Transverse colon (tissue), 4 donors: ENCODE data around the gene C6orf47. TPM values are rescaled to one million over a fixed set of nuclear protein-coding genes. Genes with fewer than 3 reads are reported as not detected.

Source experiments
- DNase-seq: peaks from one replicate; pipeline ENCODE4 v3.0.0-alpha.2; 2019
- H3K27ac ChIP-seq, 4 donors: fragments of 200-600 bp; sonication (generic); 2 replicates each; pipeline ENCODE4 v1.5.1; 2016 to 2018; ENCODE audit warnings: inconsistent platforms in 4 of 4
- H3K27me3 ChIP-seq: fragments of 200-600 bp; sonication (generic); 2 replicates; pipeline ENCODE4 v1.5.1; 2017; ENCODE audit warnings: inconsistent platforms
- H3K36me3 ChIP-seq, 4 donors: fragments of 200-600 bp; sonication (generic); 2 replicates each; pipeline ENCODE4 v1.5.1; 2017 to 2019; ENCODE audit warnings: inconsistent platforms in 4 of 4
- H3K4me1 ChIP-seq, 4 donors: fragments of 200-600 bp; sonication (generic); 2 replicates each; pipeline ENCODE4 v1.5.1; 2017 to 2020; ENCODE audit warnings: inconsistent platforms in 4 of 4
- H3K4me3 ChIP-seq, 4 donors: fragments of 200-600 bp; sonication (generic); 1 replicate in 1 of 4; 2 replicates in 3 of 4; pipeline versions ENCODE4 v1.5.1 to v1.6.1; 2017 to 2019; ENCODE audit warnings: inconsistent platforms in 4 of 4
- H3K9me3 ChIP-seq, 2 donors: fragments of 200-600 bp; sonication (generic); 2 replicates each; pipeline ENCODE4 v1.5.1; 2017 to 2019; ENCODE audit warnings: inconsistent platforms in 2 of 2
- EP300 ChIP-seq: sonication (generic); formaldehyde crosslinking; IDR thresholded peaks from one replicate; pipeline ENCODE4 v1.6.1; 2017; ENCODE audit warnings: antibody characterized with exemption, low read depth
- POLR2A ChIP-seq: fragments of 450-650 bp; IDR thresholded peaks from one replicate; pipeline ENCODE4 v1.6.1; 2016; ENCODE audit warnings: antibody characterized with exemption, mild to moderate bottlenecking, moderate library complexity
- POLR2AphosphoS5 ChIP-seq, 3 donors: sonication (generic); formaldehyde crosslinking; IDR thresholded peaks; one replicate each; pipeline ENCODE4 v1.6.1; 2016; ENCODE audit warnings: antibody characterized with exemption in 3 of 3
- WGBS, 2 donors: methylation state at CpG; one replicate each; pipeline ENCODE4 v1.1.5; 2018; ENCODE audit warnings: low coverage in 1 of 2; 5-methylcytosine and 5-hydroxymethylcytosine counted together
- in situ Hi-C, 4 donors: fragments of 200-750 bp; cut with MboI; loops; one replicate each; pipeline versions ENCODE4 v1.15.0 to v1.15.1; 2017; ENCODE audit warnings: low sequenced_read_pairs in 3 of 4, low pct_ligation_motif_present in 1 of 4, low pct_unique_long_range_greater_than_20kb in 1 of 4
- intact Hi-C: fragments of 100-400 bp; cut with DNase I; formaldehyde crosslinking; loops from one replicate; pipeline ENCODE4 v1.15.1; 2023; ENCODE audit warnings: low total_unique reads
- total RNA-seq, 4 donors: library from RNA; depleted of rRNA; stranded (reverse); fragments of >200 nt; gene quantifications; one replicate each; pipeline ENCODE4 v1.1.0, GENCODE V29; 2016
- TF ChIP-seq, protein P1 (sequence below), 5 experiments: fragments of 200-600 bp in 3 of 5; fragments of 450-650 bp in 2 of 5; sonication (generic) in 3 of 5; IDR thresholded peaks; 1 replicate in 2 of 5; 2 replicates in 3 of 5; pipeline ENCODE4 v1.5.1; 2016 to 2017; ENCODE audit warnings: antibody characterized with exemption in 5 of 5, inconsistent platforms in 3 of 5, mild to moderate bottlenecking in 2 of 5, moderate library complexity in 1 of 5

The C6orf47 gene
- total RNA-seq, 4 donors from 2014 or later, result 18.7 to 45.7 (median 25.2) TPM

- TF ChIP-seq EP300, result no peak
- TF ChIP-seq POLR2AphosphoS5 (IDR thresholded peaks at IDR 0.05), result no peak
- TF ChIP-seq, protein P1, sequence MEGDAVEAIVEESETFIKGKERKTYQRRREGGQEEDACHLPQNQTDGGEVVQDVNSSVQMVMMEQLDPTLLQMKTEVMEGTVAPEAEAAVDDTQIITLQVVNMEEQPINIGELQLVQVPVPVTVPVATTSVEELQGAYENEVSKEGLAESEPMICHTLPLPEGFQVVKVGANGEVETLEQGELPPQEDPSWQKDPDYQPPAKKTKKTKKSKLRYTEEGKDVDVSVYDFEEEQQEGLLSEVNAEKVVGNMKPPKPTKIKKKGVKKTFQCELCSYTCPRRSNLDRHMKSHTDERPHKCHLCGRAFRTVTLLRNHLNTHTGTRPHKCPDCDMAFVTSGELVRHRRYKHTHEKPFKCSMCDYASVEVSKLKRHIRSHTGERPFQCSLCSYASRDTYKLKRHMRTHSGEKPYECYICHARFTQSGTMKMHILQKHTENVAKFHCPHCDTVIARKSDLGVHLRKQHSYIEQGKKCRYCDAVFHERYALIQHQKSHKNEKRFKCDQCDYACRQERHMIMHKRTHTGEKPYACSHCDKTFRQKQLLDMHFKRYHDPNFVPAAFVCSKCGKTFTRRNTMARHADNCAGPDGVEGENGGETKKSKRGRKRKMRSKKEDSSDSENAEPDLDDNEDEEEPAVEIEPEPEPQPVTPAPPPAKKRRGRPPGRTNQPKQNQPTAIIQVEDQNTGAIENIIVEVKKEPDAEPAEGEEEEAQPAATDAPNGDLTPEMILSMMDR (IDR thresholded peaks at IDR 0.05), result no peak
- TF ChIP-seq POLR2A, result no peak
- in situ Hi-C loops (no loop called here), intact Hi-C loops (no loop called here)
- H3K27ac ChIP-seq, result peak overlapping the region; percentile 88 to 95 (median 90)
- no peaks in the 10 kb centered on the region for H3K9me3 ChIP-seq
- peaks cover 0 to 6% (median 0%) of the 10 kb centered on the region in 4 donors for H3K36me3 ChIP-seq
- H3K4me3 ChIP-seq, result peak overlapping the region; percentile 63 to 87 (median 76)
- 89% methylated on average over 11 of the region's 13 CpGs; no CpG with 5 or more reads in 1 of the 2 donors for WGBS, 2 donors
- DNase-seq, result no peak
- H3K27me3 ChIP-seq, result no peaks in the 10 kb centered on the region
- H3K4me1 ChIP-seq, result peaks cover 30 to 72% (median 40%) of the 10 kb centered on the region in 4 donors
These were observed 1.5 kb downstream of the C6orf47 start for GRCh38 chr6:31658983-31659648.

- H3K27ac ChIP-seq, result no peak overlapping the region
- no peak for DNase-seq
- no peaks in the 10 kb centered on the region for H3K27me3 ChIP-seq
- intact Hi-C loops, result no loop called here
- H3K4me1 ChIP-seq, result peaks cover 23 to 70% (median 38%) of the 10 kb centered on the region in 4 donors
- H3K4me3 ChIP-seq, result peak overlapping the region in 1 of 4 donors; percentile 14
- no peaks in the 10 kb centered on the region for H3K9me3 ChIP-seq
- peaks cover 0 to 6% (median 0%) of the 10 kb centered on the region in 4 donors for H3K36me3 ChIP-seq
- WGBS, 2 donors, result 45 to 81% methylated on average over 2 to 4 of the region's 4 CpGs
- in situ Hi-C loops, result no loop called here
- TF ChIP-seq POLR2A (no peak), POLR2AphosphoS5 (IDR thresholded peaks at IDR 0.05) (no peak), EP300 (no peak)
These were observed 2.4 kb downstream of the C6orf47 start for GRCh38 chr6:31658158-31658688.

DNA sequence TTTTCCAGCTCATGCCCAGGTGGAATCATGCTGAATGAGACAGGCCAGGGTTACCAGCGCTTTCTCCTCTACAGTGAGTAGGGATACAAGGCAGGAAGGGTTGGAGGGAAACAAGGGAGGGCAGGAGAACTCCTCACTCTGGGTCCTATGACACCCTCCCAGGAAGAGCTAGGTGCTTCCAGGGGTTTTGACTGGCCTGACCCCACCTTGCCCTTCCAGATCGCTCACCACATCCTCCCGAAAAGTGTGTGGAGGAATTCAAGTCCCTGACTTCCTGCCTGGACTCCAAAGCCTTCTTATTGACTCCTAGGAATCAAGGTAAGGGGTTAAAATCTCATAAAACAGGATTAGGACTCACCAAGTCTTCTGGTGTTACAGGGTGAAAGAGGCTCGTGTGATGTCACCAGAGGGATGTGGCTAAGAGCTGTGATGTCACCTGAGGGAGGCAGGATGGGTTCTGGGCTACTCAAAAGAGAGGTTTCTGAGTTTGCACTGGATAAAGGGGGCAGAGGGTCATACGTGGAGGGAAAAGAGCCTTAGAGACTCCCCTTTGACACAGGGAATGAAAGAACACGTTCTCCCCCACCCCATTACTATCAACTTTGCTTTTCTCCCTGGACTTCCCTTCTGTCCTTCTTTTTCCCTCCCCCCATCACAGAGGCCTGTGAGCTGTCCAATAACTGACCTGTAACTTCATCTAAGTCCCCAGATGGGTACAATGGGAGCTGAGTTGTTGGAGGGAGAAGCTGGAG, 3.0 kb downstream of the C6orf47 start:
- no peak for DNase-seq
- H3K36me3 ChIP-seq, result peaks cover 0 to 5% (median 0%) of the 10 kb centered on the region in 4 donors
- H3K4me3 ChIP-seq, result no peak overlapping the region
- TF ChIP-seq, protein P1 (IDR thresholded peaks at IDR 0.05), result no peak
- TF ChIP-seq POLR2A (no peak), EP300 (no peak), POLR2AphosphoS5 (IDR thresholded peaks at IDR 0.05) (no peak)
- H3K9me3 ChIP-seq, result no peaks in the 10 kb centered on the region
- H3K4me1 ChIP-seq, result peaks cover 18 to 64% (median 39%) of the 10 kb centered on the region in 4 donors
- in situ Hi-C loops, result no loop called here
- no peak overlapping the region for H3K27ac ChIP-seq
- intact Hi-C loops, result no loop called here
- no peaks in the 10 kb centered on the region for H3K27me3 ChIP-seq
- WGBS, 2 donors, result 69 to 70% methylated on average over 4 to 6 of the region's 6 CpGs

- Histone ChIP-seq H3K36me3 (no peaks in the 10 kb centered on the region), H3K4me1 (peaks cover 20 to 59% (median 43%) of the 10 kb centered on the region in 4 donors), H3K4me3 (no peak within 1 kb of the TSS), H3K9me3 (no peaks in the 10 kb centered on the region), H3K27ac (peak within 1 kb of the TSS in 1 of 4 donors; percentile 4), H3K27me3 (no peaks in the 10 kb centered on the region)
- 40 to 63% methylated on average over 4 to 8 of the region's 8 CpGs for WGBS, 2 donors
- intact Hi-C loops, result no loop called here
- in situ Hi-C loops, result no loop called here
- DNase-seq, result no peak
- TF ChIP-seq, protein P1 (IDR thresholded peaks at IDR 0.05), result no peak
- TF ChIP-seq POLR2AphosphoS5 (IDR thresholded peaks at IDR 0.05), result no peak
- TF ChIP-seq POLR2A, result no peak
- TF ChIP-seq EP300, result no peak
These were observed 5.0 kb downstream of the C6orf47 start, which contains the start of gene APOM for GRCh38 chr6:31655349-31656237. TSS of gene APOM (plus strand) at chr6:31655894. CDS start at chr6:31655967, 73 bp downstream.
